GM21360 (cell line): ENCODE data around the gene MED6.

Source experiments
- ATAC-seq: cut with Tn5 transposase; IDR thresholded peaks from one replicate; pipeline ENCODE4 v1.9.1; 2021; ENCODE audit warnings: mild to moderate bottlenecking, moderate library complexity; ENCODE audit not compliant: unreplicated experiment

MED6 gene, protein sequence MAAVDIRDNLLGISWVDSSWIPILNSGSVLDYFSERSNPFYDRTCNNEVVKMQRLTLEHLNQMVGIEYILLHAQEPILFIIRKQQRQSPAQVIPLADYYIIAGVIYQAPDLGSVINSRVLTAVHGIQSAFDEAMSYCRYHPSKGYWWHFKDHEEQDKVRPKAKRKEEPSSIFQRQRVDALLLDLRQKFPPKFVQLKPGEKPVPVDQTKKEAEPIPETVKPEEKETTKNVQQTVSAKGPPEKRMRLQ

DNA sequence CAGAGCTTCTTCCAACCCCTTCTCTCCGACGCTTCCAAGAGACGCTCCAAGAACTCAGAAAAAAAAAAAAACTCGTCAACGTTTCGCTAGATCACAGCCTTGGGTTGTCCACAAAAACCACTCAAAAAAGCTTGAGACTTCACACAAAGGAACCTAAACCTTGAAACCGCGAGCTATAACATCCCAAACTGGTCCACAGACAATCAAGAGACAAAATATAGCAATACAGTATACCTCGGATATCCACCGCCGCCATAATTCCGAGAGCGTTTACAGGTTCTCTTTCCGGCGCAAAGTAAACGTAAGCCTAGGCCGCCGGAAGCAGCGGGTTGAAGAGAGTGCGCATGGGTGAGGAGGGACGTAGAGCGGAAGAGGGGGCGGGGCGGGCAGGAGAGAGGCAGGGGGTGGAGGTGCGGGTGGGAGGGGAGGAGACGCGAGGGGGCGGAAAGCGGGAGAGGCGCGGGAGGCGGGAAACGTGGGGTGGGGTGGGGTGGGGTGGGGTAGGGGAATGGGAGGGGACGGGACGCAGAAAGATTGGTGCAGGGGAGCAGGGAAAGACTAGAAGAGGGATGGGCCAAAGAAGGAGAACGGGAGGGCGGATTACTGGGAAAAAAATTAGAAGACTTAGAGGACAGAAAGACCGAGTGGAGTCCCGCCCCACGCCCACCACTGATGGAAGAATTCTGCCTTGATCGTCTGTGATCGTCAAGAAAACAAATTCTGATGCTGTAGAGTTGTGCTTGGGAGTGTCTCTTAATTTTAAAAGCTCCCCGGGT is at the start of gene MED6:
Gene MED6, minus strand, starts transcription at position 274 of the 776 bp plus-strand sequence. Its CDS starts 18 bp downstream, at position 256.
- ATAC-seq: peak; percentile 91

DNA sequence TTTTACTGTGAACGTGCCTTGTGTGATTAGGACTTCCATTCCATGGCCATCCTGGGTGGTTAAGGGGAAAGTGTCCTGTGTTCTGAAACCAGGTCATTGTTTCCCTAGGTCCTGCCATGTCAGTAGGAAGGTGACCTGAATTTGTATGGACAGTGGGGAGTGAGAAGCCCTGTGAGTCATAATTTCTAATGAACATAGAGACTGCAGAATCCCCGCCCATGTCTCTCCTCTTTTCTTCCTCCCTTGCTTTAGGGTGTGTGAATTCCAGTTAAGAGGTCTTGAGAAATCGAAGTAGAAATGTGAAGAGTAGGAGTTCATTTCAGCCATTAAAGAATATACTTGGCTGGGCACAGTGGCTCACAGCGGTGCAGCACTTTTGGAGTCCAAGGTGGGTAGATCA is 49.3 kb upstream of the MED6 start:
- no peak for ATAC-seq

DNA sequence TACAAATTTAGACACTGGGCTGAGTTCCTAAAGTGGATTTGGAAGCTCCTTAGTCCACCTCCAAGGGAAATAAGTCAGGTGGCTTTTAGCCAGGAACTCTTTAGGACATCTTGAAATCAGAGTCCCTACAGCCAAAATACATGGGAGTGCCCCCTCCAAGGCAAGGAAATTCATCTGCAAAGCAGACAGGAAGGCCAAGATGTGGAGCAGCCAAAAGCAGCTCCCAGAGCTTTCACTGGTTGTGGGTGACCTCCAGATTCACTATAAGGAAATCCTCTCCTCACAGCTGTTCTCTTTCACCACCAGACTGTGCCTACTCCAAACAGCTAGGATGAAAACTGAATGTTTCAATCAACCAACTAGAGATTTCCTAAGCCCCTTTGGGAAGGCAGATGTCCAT is 47.9 kb upstream of the MED6 start:
- no peak for ATAC-seq

DNA sequence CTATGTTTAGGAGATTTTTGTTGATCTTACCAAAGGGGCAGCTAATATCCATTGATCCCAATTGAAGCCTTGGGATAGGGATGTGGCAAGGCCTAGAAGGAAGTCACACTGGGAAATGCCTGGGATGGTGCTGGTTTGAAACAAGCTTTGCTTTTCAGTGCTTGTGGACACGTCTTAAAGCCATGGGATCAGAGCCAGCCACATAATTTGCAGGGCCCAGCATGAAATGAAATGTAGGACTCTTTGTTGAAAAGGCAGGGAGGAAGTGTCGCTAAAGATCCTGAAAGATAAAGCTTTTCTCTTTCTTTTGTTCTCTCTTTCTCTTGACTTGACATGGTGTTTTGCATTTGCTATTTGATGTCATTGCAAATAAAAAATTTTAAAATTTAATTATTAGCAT is 46.2 kb upstream of the MED6 start:
- no peak for ATAC-seq

DNA sequence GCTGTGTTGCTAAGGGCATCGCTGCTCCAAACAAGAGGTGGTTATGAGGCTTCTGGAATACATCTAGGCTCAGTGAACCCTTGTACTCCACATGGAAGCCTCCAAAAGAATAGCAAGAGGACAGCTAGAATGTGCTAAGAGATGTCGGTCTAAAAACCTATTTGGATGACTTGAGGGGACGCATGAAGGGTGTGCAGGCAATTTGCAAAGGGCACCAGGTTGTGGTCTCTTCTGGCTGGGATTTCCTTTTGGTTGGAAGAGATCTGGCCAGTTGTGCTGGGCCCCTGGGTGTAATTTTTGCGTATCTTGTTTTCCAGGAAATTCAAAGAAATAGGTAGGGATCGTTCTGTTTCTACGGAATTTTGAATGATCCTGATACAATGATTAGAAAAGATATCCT is 45.4 kb upstream of the MED6 start:
- no peak for ATAC-seq

DNA sequence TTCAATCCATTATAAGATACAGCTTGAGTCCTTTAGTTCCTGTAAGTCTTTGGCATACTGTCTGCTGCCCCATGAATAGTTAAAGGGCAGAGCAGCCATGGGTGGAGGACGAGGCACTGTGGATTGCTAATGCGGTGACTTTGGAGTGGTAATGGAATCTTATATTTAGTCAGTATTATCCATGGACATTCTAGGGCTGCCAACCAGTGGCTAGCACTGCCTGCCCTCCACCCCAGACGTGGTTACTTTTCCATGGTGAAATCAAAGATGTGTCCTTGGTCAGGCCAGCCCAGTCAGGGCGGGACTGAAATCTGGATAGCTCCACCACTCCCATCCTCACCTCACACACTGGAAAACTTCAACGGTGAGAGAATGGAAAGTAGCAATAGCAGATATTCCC is 43.5 kb upstream of the MED6 start:
- ATAC-seq: no peak

DNA sequence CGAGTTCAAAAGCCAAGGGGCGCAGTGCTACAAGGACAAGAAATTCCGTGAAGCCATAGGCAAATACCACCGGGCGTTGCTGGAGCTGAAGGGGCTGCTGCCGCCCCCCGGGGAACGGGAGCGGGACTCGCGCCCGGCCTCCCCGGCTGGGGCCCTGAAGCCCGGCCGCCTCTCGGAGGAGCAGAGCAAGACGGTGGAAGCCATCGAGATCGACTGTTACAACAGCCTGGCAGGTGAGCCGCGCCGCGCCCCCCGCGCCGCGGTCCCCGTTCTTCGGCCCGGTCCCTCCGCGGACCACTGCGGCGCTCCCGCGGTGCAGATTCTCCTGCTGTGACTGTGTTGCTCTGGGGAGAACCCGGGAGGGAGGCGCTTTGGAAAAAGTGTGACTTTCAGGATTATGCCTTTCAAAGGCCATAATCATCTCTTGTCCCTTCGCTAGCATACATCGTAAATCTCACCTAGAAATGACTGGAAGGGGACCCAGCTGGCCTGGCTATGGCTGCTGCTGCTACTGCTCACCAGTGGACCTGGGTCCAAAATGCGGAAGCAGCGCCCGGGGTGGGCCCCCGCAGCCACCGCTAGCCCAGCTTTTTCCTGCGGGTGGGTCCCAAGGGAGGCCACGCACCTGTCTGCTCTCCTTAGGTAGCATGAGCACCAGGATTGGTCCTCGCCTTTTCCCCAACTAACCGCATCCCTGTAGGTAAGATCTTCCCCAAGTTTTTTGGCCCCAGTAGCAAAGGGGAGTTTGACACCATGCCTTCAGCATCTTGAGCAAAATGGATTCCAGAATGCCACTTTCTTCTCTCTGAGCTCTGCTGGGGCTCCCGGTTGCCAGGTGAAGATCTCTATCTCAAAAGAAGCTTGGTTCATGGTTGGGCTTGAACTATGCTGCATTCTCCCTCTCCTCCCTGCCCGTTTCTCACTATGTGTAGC is 42.1 kb upstream of the MED6 start:
- ATAC-seq: no peak

DNA sequence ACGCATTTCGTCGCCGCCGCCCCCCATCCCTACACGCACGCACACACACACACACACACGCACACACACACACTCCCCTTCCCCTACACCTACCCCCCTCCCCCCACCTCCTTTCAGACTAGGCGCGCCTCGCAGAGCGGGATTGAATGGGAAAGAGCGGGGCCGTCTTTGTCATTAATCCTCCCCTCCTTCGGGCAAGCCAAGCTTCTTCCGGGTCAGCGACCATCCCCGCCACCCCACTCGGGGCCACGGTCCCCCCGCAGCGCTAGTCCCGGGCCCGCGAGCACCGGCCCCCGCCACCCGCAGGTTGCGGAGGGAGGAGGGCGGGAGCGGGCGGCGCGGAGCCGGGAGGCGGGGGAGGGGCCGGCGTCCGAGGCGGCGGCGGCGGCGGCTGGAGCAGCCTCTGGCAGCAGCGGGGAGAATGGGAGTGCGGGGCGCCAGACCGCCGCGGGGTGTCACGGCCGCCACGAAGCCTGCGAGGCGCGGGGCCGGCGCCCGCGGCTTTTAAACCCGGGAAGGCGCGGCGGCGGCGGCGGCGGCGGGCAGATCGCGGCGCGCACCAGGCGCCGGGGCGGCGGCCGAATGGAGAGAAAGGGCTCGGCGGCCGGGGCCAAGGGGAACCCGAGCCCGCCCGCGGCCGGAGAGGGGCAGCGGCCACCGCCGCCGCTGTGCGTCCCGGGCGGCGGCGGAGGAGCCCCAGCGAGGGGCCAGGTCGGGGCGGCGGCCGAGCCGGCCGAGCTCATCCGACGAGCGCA is 41.3 kb upstream of the MED6 start, which contains the start of gene TTC9:
Gene TTC9, plus strand, starts transcription at position 369 of the 755 bp plus-strand sequence. Its CDS starts 214 bp downstream, at position 583.
- no peak for ATAC-seq

DNA sequence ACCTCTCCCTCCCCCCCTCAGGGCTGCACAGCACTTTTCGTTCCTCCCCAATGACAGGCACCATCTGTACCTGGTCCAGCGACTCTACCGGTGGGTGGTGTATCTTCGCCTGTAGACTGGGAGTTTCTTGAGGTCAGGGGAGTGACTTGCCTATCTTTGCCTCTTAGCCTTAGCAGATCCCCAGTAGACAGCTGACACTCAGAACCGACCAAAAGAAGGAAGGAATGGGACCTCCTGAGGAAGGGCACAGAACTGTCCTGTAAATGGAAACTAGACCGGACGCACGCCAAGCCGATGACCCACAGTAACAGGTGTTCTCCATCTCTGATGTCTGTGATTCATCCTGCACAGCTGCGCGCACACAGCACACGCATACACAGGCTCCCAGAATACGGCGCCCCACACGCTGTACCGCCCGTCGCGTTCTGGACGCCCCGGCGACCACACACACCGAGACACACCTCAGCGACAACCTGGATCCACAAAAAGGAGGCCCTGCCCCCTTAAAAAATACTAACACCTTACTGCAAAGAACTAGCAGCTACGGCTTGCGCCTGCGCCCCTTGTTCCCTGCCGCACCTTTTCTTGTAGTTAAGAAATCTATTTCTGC is 40.6 kb upstream of the MED6 start:
- peak; percentile 51 for ATAC-seq

DNA sequence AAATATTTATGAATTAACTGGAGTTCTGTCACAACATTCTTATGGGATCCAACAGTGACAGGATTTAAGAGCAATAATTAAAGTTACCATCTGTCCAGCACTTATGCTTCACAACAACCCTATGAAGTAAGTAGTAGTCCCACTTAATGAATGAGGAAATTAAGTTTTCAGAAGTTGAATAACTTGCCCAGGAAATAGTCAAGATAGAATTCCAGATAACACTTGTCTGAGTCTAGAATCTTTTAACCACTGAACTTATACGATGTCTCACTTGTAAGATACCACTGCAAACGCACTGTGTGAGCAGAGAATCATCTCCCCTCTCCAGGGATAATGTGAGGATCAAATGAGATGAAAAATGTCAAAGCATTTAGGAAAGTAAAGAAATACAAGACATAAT is 38.0 kb upstream of the MED6 start:
- no peak for ATAC-seq

DNA sequence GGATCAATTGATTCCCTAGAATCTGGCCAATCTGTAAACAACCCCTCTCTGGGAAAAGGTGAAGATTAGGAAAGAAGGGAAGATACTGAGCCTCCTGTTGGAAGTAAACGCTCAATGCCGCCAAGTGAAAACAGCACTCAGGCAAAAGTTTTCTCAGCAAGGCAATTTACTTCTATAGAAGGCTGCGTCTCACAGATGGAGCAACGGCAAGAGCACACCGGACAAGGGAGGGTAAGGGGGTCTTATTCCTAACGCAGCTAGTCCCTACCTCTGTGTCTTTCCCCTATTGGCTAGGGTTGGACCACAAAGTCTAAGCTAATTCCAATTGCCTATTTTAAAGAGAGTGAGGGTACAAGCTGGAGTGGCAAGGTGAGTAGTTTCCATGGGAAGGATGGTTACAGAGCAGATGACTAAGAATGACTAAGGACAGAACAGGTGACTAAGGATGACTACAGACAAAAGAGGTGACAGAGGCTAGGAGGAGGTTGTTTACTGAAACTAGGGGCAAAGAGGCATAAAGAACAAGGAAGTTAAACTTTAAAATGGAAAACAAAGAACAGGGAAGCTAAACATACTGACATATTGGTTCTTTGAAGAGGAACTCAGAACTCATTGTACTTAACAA is 35.6 kb upstream of the MED6 start:
- ATAC-seq: no peak

DNA sequence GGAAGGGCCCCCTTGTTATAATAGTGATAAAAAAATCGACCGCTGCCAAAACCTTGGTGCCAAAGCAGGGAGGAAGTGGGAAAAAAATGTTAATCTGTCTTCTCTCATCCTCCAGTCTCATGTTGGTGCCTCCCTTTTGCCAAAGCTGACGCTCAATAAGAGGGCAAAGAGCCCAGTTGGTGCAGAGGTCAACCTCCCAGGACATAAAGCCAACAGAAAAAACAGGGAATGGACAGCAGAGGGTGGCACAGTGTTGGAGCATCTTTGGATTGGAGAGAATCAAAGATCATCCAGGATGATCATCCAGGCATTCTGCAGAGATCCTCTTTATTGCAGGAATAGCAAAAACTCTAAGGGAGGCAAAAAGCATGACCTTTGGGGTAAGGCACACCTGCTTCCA is 31.5 kb upstream of the MED6 start:
- no peak for ATAC-seq

DNA sequence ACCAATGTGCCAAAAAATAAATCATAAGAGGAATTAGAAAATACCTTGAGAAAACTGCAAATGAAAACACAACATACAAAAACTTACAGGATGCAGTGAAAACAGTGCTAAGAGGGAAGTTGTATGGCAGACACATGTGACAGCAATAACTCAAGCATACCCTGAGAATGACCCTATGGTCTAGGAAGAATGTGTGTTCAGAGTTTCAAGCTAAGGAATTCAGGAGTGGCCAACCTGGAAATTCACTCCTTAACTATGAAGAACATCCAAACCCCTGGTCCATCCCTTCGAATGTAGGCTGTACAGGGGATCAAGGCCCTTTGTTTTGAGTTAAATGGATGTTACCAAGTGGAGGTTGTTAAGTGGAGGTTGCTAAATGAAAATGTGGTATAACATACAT is 24.5 kb upstream of the MED6 start:
- ATAC-seq: no peak

DNA sequence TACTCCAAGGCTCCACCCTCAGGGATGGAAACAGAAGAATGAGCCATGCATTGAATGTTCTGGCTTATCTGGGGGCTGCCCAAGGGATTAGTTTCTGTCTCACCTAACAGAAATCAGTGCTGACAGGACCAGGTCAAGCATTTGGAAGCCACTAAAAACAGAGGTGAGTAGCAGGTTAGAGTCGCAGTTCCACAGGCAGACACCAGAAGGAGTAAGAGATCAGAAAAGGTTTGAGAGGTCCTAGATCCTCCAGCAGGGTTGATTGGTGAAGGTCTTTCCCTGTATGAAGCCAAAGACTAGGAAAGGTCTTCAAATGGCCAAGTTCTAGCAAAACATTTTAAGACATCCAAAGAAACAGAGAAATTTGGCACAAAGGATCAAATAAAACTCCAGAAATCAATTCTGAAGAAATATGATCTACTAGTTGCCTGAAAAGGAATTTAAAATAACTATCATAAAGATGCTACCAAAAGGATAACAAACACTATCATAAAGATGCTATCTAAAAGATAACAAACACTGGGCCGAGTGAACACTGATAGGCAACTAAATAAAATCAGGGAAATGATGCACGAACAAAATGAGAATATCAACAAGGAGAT is 21.8 kb upstream of the MED6 start:
- no peak for ATAC-seq

DNA sequence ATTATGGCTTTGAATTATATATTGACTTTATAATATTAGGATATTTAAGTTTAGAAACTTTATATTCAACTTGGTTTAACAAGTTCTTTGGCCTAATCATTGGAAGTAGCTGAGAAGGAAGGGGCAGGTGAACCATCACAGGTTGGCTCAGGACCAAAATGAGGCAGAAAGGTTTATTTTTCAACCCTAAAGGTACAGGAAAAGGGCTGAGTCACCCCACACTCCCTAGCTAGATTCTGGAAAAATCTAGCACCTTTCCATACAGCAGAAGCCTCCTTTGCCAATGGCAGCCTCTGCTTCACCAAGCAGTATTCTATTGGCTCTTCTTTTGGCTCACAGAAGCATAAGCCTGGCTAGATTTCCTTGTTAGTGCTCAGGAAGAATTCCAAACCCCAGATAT is 19.3 kb upstream of the MED6 start:
- no peak for ATAC-seq

DNA sequence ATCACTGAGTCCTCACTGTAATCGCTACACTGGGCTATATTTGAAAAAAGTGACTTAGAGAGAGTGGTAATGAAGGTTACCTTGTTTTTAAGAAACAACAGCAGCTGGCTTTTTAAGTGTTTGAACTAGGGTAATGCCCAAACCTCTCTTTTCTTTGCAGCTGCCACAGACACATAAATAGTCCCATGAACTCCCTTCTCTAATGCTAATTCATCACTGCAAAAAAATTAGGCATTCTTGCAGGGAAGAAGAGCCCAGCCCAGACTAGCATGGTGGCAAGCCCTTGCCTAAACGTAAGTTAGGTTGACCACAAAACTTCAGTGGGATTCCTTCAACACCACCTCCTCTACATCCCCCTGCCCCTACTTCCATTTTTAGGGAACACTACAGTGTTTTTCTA is 17.9 kb upstream of the MED6 start:
- ATAC-seq: no peak

DNA sequence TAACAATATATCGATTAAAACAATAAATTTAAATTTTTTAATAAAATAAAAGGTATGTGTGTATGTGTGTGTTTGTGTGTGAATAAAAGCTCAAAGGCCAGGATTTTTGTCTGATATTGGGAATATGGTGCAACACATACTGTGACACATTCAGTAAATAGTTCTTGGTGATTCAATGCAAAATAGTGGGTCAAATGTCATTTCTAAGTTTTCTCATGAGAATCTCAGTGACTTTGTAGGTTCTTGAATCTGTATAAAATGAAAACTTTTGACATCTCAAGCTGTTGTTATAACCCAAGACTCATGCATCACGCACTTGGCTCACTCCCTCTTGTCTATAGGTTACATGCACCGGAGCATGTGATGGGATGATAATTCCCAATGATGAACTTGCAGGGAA is 16.2 kb upstream of the MED6 start:
- no peak for ATAC-seq

DNA sequence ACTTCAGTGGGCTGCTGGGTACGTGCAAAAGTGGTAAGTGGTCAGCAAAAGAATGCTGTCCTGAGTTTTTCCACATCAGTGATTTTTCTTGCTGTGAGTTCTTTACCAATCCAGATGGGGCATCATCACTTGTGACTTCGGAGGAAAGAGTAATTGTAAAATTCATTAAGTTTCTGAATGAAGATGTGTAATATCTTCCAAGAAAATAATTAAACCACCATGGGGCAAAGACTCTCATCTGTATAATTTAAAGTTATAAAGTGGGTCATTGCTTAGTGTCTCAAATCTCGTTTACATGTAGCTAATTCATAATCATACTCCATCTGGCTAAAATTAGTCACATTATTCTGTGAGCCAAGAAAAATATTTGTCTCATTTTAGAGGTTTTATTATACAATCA is 10.8 kb upstream of the MED6 start:
- ATAC-seq: no peak

DNA sequence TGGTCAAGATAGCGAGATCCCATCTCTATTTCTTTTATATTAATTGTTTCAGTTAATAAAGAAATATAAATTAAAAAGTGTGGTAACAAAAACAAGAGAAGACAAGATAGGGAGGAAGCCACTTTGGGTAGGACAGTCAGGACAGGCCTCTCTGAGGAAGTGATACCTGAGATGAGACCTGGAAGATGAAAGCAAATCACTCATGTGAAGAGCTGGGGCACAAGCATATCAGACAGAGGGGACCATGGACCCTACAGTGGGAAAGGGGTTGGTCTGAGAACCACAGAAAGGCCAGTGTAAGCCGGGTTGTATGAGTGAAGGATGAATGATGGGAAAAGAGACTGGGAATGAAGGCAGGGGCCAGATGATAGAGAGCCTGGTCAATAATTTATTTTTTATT is 1.8 kb upstream of the MED6 start:
- no peak for ATAC-seq
